Peyer's patch (tissue), 4 donors: ENCODE measurements around the gene NFKB1.
A peak's percentile ranks its signal among the peaks of the same experiment; 100 is the strongest.

Experiments
- CTCF ChIP-seq, 6 experiments: fragments of 450-650 bp in 4 of 6; fragments of 200-600 bp in 2 of 6; sonication (generic) in 1 of 6; IDR thresholded peaks; one replicate each; pipeline ENCODE4 v1.5.1; 2017 to 2019; ENCODE audit warnings: antibody characterized with exemption in 6 of 6, mild to moderate bottlenecking in 3 of 6, moderate library complexity in 1 of 6
- POLR2A ChIP-seq, 2 donors: fragments of 450-650 bp; IDR thresholded peaks; one replicate each; pipeline ENCODE4 v1.5.1; 2017; ENCODE audit warnings: antibody characterized with exemption in 2 of 2, mild to moderate bottlenecking in 2 of 2, moderate library complexity in 2 of 2

- TF ChIP-seq POLR2A (IDR thresholded peaks at IDR 0.05) (peak in 1 of 2 donors; percentile 33), CTCF (IDR thresholded peaks at IDR 0.05) (peak in 1 of 6 experiments; percentile 1)
Measured at GRCh38 chr4:102500696-102501446, at the start of gene NFKB1.
